HG03565 (cell line): ENCODE results near the gene MRPL9.
"Not testable (repeated sequence)": the region's sequence is repeated elsewhere in the genome, so short reads cannot be mapped to it uniquely, and the experiment has no call there.

Experiments
- ATAC-seq: cut with Tn5 transposase; IDR thresholded peaks from one replicate; pipeline ENCODE4 v1.9.1; 2021; ENCODE audit warnings: mild to moderate bottlenecking, moderate library complexity; ENCODE audit not compliant: unreplicated experiment

Gene MRPL9

GRCh38 chr1:151737026-151737425 lies 26.3 kb downstream of the MRPL9 start:
- ATAC-seq: no peak

- not testable (repeated sequence) for ATAC-seq
These were observed 29.3 kb downstream of the MRPL9 start for GRCh38 chr1:151733995-151734394.

- ATAC-seq: no peak
These were observed 30.2 kb downstream of the MRPL9 start for GRCh38 chr1:151733126-151733525.

GRCh38 chr1:151729966-151730291 lies 33.4 kb downstream of the MRPL9 start:
- no peak for ATAC-seq

- no peak for ATAC-seq
These were observed 33.9 kb downstream of the MRPL9 start for GRCh38 chr1:151729157-151729965.

DNA sequence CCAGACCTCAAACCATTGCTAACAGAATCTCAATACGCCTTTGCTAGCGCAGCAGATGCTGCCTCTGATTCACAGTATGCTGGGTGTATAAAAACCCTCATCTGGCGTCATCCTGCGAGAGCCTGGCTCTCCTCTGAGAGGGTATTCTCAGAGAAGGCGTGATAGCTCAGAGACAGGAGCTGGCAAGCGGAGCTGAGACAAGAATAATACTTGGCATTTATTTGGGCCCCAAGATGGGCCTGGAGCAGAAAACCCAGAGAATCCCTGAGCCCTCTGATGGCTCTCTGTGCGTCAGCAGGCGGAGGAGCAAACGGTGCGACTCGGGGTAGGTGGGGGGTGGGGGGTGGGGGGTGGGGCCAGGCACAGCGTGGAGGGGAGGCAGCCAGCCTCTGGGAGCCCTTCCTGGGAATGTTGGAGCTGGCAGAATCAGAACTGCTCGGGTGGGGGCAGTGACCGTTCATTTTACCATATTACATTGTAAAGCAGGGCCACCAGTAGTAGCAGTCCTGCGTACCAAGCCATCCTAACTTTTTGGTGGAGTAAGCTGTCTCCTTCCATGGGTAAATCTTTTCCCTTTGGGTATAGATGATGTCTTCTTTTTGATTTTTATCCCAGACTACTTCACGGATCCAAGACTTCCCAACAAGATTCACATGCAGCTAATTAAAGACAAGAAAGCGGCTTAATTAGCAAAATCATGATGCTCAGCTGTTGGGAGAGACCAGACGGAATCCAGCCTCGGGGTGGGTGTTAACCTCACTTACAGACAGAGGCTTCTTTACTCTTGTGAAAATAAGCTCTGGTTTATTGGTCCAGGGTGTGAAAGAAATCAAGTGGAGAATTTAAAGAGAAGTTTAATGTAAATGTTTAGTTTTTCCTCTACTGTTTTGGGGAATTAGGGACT lies 34.9 kb downstream of the MRPL9 start:
- ATAC-seq: no peak

DNA sequence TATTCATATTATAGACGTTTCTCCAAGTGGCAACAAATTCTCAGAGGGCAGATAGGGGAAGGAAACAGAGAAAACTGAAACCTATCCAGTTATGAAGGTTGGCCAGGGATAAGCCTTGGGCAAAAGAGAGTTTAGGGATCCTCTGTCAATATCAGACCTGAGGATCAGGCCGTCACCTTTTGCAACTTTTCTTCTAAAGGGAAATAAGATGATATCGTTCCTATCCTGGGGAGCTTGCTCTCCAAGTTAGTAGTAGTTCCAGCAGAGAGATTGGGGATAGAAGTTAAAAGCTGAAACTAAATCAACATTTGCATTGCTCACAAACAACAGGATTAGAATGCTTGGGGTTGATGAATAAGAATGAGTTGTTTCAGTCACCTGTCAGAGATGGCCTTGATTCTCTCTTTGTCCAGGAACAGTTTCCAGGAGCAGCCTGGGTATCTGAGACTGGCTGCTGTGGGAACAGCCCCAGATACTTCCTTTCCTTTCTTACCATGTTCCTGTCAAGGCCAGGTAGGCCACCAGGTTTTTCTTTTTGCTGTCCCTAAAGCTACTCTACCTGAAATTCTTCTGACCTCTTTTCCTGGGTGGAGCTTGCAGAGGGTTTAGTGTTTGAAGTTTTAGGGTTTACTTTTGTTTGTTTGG lies 39.4 kb downstream of the MRPL9 start:
- no peak for ATAC-seq

DNA sequence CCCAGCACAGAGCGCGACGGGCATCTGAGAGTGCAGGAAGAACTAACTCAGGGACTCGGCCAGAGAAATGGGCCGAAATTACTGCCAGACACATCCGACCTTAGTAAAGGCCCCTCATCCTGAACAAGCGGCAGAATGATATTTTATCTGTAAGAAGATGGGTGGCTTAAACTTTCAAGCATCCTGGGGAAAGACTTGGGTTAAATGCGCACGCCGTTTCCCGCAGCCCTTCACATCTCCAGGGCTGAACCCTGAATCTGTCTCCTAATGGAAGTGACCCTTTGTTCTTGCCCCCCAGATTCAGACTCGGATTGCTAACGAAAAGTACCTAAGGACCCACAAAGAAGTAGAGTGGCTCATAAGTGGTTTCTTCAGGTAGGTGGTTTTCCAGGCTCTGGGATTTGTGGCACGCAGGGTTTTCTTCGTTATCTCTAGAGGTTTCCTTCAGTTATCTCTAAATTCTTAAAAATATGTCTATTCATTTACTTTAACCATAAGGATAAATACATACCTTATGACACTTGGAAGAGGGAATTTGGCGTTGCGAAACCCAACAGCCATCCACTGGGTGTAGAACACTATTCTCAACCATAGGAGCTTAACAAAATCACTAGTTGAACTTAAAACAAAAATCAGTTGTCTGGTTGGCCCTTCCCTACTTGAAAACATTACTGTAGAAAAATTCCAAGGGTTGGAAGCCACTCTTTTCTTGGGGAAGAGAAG lies 41.3 kb downstream of the MRPL9 start:
- ATAC-seq: no peak

DNA sequence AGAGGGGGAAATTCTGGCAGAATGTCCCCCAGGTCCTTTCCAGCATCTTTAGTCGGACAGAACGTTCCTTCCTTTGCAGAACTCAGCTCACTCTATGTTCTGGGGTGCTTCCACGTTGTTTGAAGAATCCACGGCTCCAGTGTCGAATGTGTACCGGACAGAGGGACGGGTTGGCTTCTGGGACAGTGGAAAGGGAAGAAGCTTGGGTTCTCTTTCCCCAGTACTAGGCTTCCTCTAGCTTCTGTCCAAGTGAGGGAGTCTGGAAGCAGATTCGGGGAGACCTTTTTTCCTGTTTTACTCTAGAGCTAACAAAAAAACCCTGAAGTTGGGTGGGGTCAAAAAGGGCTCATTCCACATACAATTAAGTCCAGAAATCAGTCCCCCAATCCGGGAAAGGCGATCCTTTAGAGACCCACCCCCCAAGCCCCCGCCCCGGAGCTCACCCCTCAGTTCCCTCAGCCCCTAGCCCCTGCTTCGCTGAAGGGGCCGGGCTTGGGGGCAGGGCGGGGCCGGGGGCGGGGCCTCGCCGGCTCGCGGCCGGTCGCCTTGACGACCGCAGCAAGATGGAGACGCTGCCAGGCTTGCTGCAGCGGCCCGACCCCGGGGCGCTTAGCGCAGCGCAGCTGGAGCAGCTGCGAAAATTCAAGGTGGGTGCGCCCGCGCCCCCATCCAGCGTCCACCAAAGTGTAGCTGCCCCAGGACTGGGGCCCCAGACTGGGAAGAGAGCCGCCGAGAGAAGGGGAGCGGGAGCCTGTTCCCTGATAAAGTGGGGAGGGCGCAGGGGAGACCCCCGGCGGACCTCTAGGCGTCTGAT lies 42.1 kb downstream of the MRPL9 start, which contains the start of gene RIIAD1:
Gene RIIAD1, plus strand, starts transcription at position 549 of the 814 bp plus-strand sequence. Its CDS starts 15 bp downstream, at position 564.
- ATAC-seq: no peak

- ATAC-seq: no peak
These were observed 42.7 kb downstream of the MRPL9 start for GRCh38 chr1:151720554-151720953.

DNA sequence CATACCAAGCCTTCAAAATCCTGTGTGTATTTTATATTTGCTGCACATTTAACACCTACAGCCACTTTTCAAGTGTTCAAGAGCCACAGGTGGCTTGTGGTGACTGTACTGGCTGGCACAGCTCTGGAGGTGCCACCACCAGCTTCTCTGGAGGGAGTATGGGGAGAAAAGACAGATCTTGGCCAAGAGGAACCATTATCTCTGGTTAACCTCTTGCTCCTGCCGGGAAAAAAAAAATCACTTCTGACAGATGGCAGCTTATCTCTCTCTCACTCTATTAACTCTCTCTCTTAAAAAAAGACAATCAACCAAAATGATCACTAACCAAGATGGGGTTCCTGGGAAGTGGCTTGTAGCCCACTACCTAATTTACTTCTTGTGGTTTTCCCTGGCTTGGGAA lies 43.2 kb downstream of the MRPL9 start:
- no peak for ATAC-seq

- no peak for ATAC-seq
These were observed 44.6 kb downstream of the MRPL9 start for GRCh38 chr1:151718666-151719065.

- ATAC-seq: no peak
These were observed 45.3 kb downstream of the MRPL9 start for GRCh38 chr1:151718011-151718431.

- no peak for ATAC-seq
These were observed 46.3 kb downstream of the MRPL9 start, which contains the start of gene CELF3 for GRCh38 chr1:151716771-151717631. Gene CELF3, minus strand, starts transcription at chr1:151716803. Its CDS starts 783 bp downstream, at chr1:151716020.

GRCh38 chr1:151716405-151716762 lies 46.9 kb downstream of the MRPL9 start:
- ATAC-seq: no peak

GRCh38 chr1:151715726-151716404 lies 47.4 kb downstream of the MRPL9 start:
- ATAC-seq: no peak

DNA sequence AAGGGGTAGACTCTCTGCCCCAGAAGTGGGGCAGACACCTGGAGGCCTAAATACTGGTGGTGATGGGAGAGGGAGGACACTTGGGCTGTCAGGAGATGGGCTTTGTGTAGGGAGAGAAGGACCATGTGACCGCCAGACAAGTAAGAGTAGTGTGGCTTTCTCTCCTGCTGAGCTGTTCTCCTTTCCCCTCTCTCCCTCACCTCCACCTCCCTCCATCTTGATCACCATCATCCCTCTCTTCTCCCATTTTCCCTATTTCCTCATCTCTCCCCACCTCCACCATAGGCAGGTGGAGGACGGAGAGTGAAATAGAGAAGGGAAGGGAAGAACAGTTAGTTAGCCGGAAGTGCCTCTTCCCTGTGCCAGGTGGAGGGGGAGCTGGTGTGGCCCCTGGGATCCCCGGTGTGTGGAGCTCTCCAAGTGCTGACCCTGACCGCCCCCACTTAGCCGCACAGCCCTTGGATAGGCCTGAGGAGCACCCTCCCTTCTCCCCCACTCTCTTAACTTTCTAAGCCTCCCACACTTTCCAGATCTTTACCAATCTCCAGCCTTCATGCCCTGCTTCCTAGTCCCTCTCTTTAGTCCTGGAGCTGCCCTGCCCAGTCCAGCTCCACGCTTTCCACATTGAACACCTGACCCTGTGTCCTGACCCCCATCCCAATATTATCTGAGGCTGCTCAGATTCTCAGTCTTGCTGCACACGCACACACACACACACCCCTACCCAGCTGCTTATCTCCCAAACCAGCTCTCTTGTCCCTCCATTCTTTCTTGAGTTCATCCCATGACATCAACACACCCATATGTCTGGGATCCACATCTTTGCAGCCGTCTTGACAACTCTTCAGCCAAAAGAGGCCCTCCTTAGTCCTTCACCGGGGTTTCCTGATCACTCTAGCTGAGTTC lies 48.2 kb downstream of the MRPL9 start:
- no peak for ATAC-seq
